K562 (cell line): ENCODE results near the gene DBF4B. TPM values are rescaled to one million over a fixed set of nuclear protein-coding genes. Genes with fewer than 3 reads are reported as not detected.

Source experiments
- CBX2 ChIP-seq: fragments of 200-600 bp; sonication (generic); IDR thresholded peaks from one replicate; pipeline ENCODE4 v1.6.1; 2012; ENCODE audit warnings: mild to moderate bottlenecking, low read length, inconsistent platforms; ENCODE audit not compliant: insufficient read depth, poor library complexity, severe bottlenecking
- CCNT2 ChIP-seq: IDR thresholded peaks from 2 replicates; pipeline ENCODE4 v1.6.1; 2011; ENCODE audit warnings: borderline replicate concordance, low read depth, mild to moderate bottlenecking, moderate library complexity, mixed read lengths, low read length; ENCODE audit not compliant: insufficient read length; ENCODE audit errors: extremely low read depth
- CREB3L1 ChIP-seq: fragments of 450-650 bp; IDR thresholded peaks from 2 replicates; pipeline ENCODE4 v1.6.1; 2014; ENCODE audit warnings: low read depth, mild to moderate bottlenecking, moderate library complexity, borderline replicate concordance
- EHMT2 ChIP-seq: fragments of 450-650 bp; IDR thresholded peaks from 2 replicates; pipeline ENCODE4 v1.6.1; 2018; ENCODE audit warnings: antibody characterized with exemption
- EZH2 ChIP-seq: IDR thresholded peaks from 2 replicates; pipeline ENCODE4 v1.6.1; 2012; ENCODE audit warnings: low read depth, mild to moderate bottlenecking, inconsistent platforms, low read length, borderline replicate concordance
- FOS ChIP-seq: IDR thresholded peaks from 3 replicates; pipeline ENCODE4 v1.6.1; 2011; ENCODE audit not compliant: insufficient read length; ENCODE audit errors: extremely low read depth
- FOXK2 ChIP-seq, 2 experiments: fragments of 450-650 bp; IDR thresholded peaks in 1 of 2; conservative IDR thresholded peaks in 1 of 2; 2 replicates each; pipeline ENCODE4 v1.6.1; 2016; ENCODE audit warnings: low read depth in 2 of 2, mild to moderate bottlenecking in 1 of 2
- HDAC2 ChIP-seq: fragments of 450-650 bp; IDR thresholded peaks from 2 replicates; pipeline ENCODE4 v1.6.1; 2016; ENCODE audit warnings: mild to moderate bottlenecking
- HNRNPUL1 ChIP-seq: fragments of 200-400 bp; formaldehyde crosslinking; IDR thresholded peaks from 2 replicates; pipeline ENCODE4 v1.6.1; 2017; ENCODE audit warnings: low read length
- MAZ ChIP-seq, 2 experiments: fragments of 450-650 bp in 1 of 2; sonication (generic) in 1 of 2; formaldehyde crosslinking; IDR thresholded peaks in 1 of 2; conservative IDR thresholded peaks in 1 of 2; 2 replicates each; pipeline versions ENCODE4 v1.4.0 to v1.5.0; 2020; ENCODE audit warnings: mild to moderate bottlenecking in 1 of 2, missing genetic modification reagents in 1 of 2
- MBD2 ChIP-seq: sonication (generic); IDR thresholded peaks from 2 replicates; pipeline ENCODE4 v1.6.1; 2016; ENCODE audit warnings: low read depth, borderline replicate concordance
- NR2C1 ChIP-seq, 2 experiments: fragments of 450-650 bp; IDR thresholded peaks; 2 replicates each; pipeline ENCODE4 v1.6.1; 2017; ENCODE audit warnings: mild to moderate bottlenecking in 2 of 2, antibody characterized with exemption in 1 of 2, inconsistent platforms in 1 of 2, missing compliant biosample characterization in 1 of 2, missing genetic modification characterization in 1 of 2
- PHTF2 ChIP-seq: fragments of 250-450 bp; sonication (Bioruptor Pico); IDR thresholded peaks from 2 replicates; pipeline ENCODE4 v1.5.0; 2021; ENCODE audit warnings: mild to moderate bottlenecking
- POLR2G ChIP-seq: fragments of 200-400 bp; formaldehyde crosslinking; IDR thresholded peaks from 2 replicates; pipeline ENCODE4 v1.6.1; 2017; ENCODE audit warnings: low read depth, mild to moderate bottlenecking, antibody characterized with exemption, low read length, moderate library complexity
- RAD21 ChIP-seq, 2 experiments: fragments of 250-450 bp in 1 of 2; fragments of 450-650 bp in 1 of 2; sonication (Bioruptor Pico) in 1 of 2; formaldehyde crosslinking in 1 of 2; IDR thresholded peaks in 1 of 2; conservative IDR thresholded peaks in 1 of 2; 2 replicates each; pipeline versions ENCODE4 v1.4.0 to v1.8.0; 2020 to 2022; ENCODE audit warnings: mild to moderate bottlenecking in 2 of 2, moderate library complexity in 1 of 2
- SMARCA4 ChIP-seq: fragments of 450-650 bp; IDR thresholded peaks from 2 replicates; pipeline ENCODE4 v1.6.1; 2016
- TBP ChIP-seq: optimal IDR thresholded peaks from 2 replicates; pipeline ENCODE3; 2011; ENCODE audit warnings: low read depth, low read length, improper control_type of control experiment
- THRA ChIP-seq: fragments of 450-650 bp; IDR thresholded peaks from 2 replicates; pipeline ENCODE4 v1.6.1; 2017; ENCODE audit warnings: mild to moderate bottlenecking, moderate library complexity
- U2AF1 ChIP-seq: fragments of 200-400 bp; formaldehyde crosslinking; optimal IDR thresholded peaks from 2 replicates; pipeline ENCODE3; 2017; ENCODE audit warnings: mild to moderate bottlenecking, low read depth, low read length, moderate library complexity
- VEZF1 ChIP-seq: fragments of 200-800 bp; sonication (Bioruptor generic); IDR thresholded peaks from 2 replicates; pipeline ENCODE4 v1.6.1; 2017; ENCODE audit warnings: missing genetic modification characterization, missing compliant biosample characterization
- ZBTB1 ChIP-seq: sonication (generic); formaldehyde crosslinking; IDR thresholded peaks from 2 replicates; pipeline ENCODE4 v1.8.1; 2023; ENCODE audit warnings: missing genetic modification reagents, low read depth, mild to moderate bottlenecking, borderline replicate concordance
- ZC3H4 ChIP-seq: sonication (generic); formaldehyde crosslinking; IDR thresholded peaks from 2 replicates; pipeline ENCODE4 v1.9.0; 2021; ENCODE audit warnings: missing genetic modification reagents, borderline replicate concordance
- ZNF124 ChIP-seq: sonication (generic); formaldehyde crosslinking; IDR thresholded peaks from 2 replicates; pipeline ENCODE4 v1.8.1; 2022; ENCODE audit warnings: missing genetic modification reagents
- ZNF23 ChIP-seq: fragments of 250-450 bp; sonication (Bioruptor Pico); IDR thresholded peaks from 2 replicates; pipeline ENCODE4 v1.4.0; 2020; ENCODE audit warnings: mild to moderate bottlenecking
- polyA plus RNA-seq, 8 experiments: library from polyadenylated mRNA; depleted of rRNA in 4 of 8; stranded (reverse) in 5 of 8; unstranded in 3 of 8; fragments of >200 nt; fragmentation: Nextera tagmentation in 2 of 8; fragmentation: Illumina TruSeq in 1 of 8; extraction: Ambion mirVana in 2 of 8; extraction: Trizol in 1 of 8; gene quantifications; 2 replicates each; pipeline versions ENCODE4 v1.2.1 to v1.2.3, GENCODE V29; 2011 to 2014; ENCODE audit warnings: inconsistent platforms in 1 of 8, missing spikeins in 1 of 8
- total RNA-seq, 7 experiments: library from RNA; depleted of rRNA in 6 of 7; stranded (reverse); fragments of >200 nt in 6 of 7; fragmentation: Illumina TruSeq in 2 of 7; extraction: Trizol in 2 of 7; gene quantifications; 2 replicates each; pipeline versions ENCODE4 v1.2.1 to v1.2.3, GENCODE V29; 2011 to 2021; ENCODE audit warnings: low replicate concordance in 1 of 7

The DBF4B gene
- total and polyA plus RNA-seq, 9 of the 15 experiments (the other 6 are each of a cell fraction or from before 2014, with no cell fraction given), result 2.5 to 26.9 (median 14.6) TPM

- TF ChIP-seq ZC3H4 (peak; percentile 28; the same call in 1 of the 2 replicates), ZBTB1 (CRISPR knock-in tag) (0 out of 2 replicates have a peak, but pooled peaks have one; percentile 54), EHMT2 (no peak), EZH2 (no peak), HDAC2 (0 out of 2 replicates have a peak, but pooled peaks have one; percentile 29), THRA (no peak), VEZF1 (peak; percentile 62; the same call in 1 of the 2 replicates), CREB3L1 (no peak), FOXK2 (conservative IDR thresholded peaks at IDR 0.05 in 1 of 2, IDR thresholded peaks at IDR 0.05 in 1 of 2; ENCODE audit: low read depth in 2 of 2) (peak in 1 of 2 experiments; percentile 69; a peak in 2 of 4 replicates), CCNT2 (peak; percentile 39), POLR2G (peak; percentile 77), MAZ (CRISPR knock-in tag; conservative IDR thresholded peaks at IDR 0.05 in 1 of 2, IDR thresholded peaks at IDR 0.05 in 1 of 2) (peak in 1 of 2 experiments; percentile 31; a peak in 1 of 4 replicates), FOS (peak; percentile 2), U2AF1 (no peak), HNRNPUL1 (no peak), ZNF124 (CRISPR knock-in tag) (peak; percentile 55; the same call in 1 of the 2 replicates), CBX2 (no peak), SMARCA4 (no peak), TBP (peak; percentile 68), NR2C1 (IDR thresholded peaks at IDR 0.05) (no peak), NR2C1 (tag; IDR thresholded peaks at IDR 0.05) (no peak), ZNF23 (CRISPR knock-in tag) (no peak), RAD21 (CRISPR knock-in tag; conservative IDR thresholded peaks at IDR 0.05 in 1 of 2, IDR thresholded peaks at IDR 0.05 in 1 of 2) (no peak), MBD2 (no peak), PHTF2 (CRISPR knock-in tag) (no peak)
Observed at GRCh38 chr17:44775136-44775837, 66.8 kb downstream of the DBF4B start (continued).
